Prostate gland (tissue), 2 donors: ENCODE results near the gene SLC25A13. TPM values are rescaled to one million over a fixed set of nuclear protein-coding genes. Genes with fewer than 3 reads are reported as not detected.

Experiments used
- DNase-seq: peaks from one replicate; pipeline ENCODE4 v3.0.0-alpha.2; 2019; ENCODE audit warnings: low spot score
- H3K27ac ChIP-seq, 2 donors: fragments of 200-600 bp; sonication (generic); 2 replicates each; pipeline ENCODE4 v1.5.1; 2017 to 2019
- H3K27me3 ChIP-seq: fragments of 200-600 bp; sonication (generic); replicated peaks from 2 replicates; pipeline ENCODE4 v1.5.1; 2019; ENCODE audit not compliant: insufficient read depth
- H3K36me3 ChIP-seq, 2 donors: fragments of 200-600 bp; sonication (generic); 1 replicate in 1 of 2; 2 replicates in 1 of 2; pipeline versions ENCODE4 v1.5.1 to v1.8.1; 2017 to 2019
- H3K4me1 ChIP-seq: fragments of 200-600 bp; sonication (generic); replicated peaks from 2 replicates; pipeline ENCODE4 v1.5.1; 2019
- H3K4me3 ChIP-seq, 2 donors: fragments of 200-600 bp; sonication (generic); 2 replicates each; pipeline ENCODE4 v1.5.1; 2017 to 2019
- H3K9me3 ChIP-seq: fragments of 200-600 bp; sonication (generic); 2 replicates; pipeline ENCODE4 v1.5.1; 2017
- CTCF ChIP-seq, 4 experiments: fragments of 200-600 bp in 2 of 4; fragments of 450-650 bp in 2 of 4; sonication (generic) in 2 of 4; IDR thresholded peaks; 1 replicate in 3 of 4; 2 replicates in 1 of 4; pipeline ENCODE4 v1.5.1; 2016 to 2019; ENCODE audit warnings: antibody characterized with exemption in 4 of 4, mild to moderate bottlenecking in 2 of 4, moderate library complexity in 2 of 4
- POLR2A ChIP-seq: fragments of 450-650 bp; IDR thresholded peaks from one replicate; pipeline ENCODE4 v1.6.1; 2016; ENCODE audit warnings: antibody characterized with exemption, mild to moderate bottlenecking
- POLR2AphosphoS5 ChIP-seq: sonication (generic); formaldehyde crosslinking; IDR thresholded peaks from one replicate; pipeline ENCODE4 v1.6.1; 2017; ENCODE audit warnings: antibody characterized with exemption
- WGBS: methylation state at CpG from one replicate; pipeline ENCODE4 v1.1.5; 2018; 5-methylcytosine and 5-hydroxymethylcytosine counted together
- intact Hi-C: fragments of 100-400 bp; cut with DNase I; formaldehyde crosslinking; loops from one replicate; pipeline ENCODE4 v1.14.2; 2022
- total RNA-seq, 2 donors: library from RNA; depleted of rRNA; stranded (reverse); fragments of >200 nt; gene quantifications; one replicate each; pipeline ENCODE4 v1.1.0, GENCODE V29; 2016

The SLC25A13 gene
- total RNA-seq, 2 donors from 2014 or later: 14.4 to 41.6 TPM

- intact Hi-C loops: loop anchor here (10.0 kb wide), 1 partner anchor 115 kb away; no protein-coding TSS in a partner anchor
- TF ChIP-seq POLR2A: no peak
- TF ChIP-seq POLR2AphosphoS5: no peak
- no peak for TF ChIP-seq CTCF (IDR thresholded peaks at IDR 0.05)
- H3K9me3 ChIP-seq: no peaks in the 10 kb centered on the region
- DNase-seq: no peak
- 100% methylated on average over 1 of the region's 1 CpG for WGBS
- no peaks in the 10 kb centered on the region for H3K4me1 ChIP-seq
- no peak overlapping the region for H3K4me3 ChIP-seq
- H3K36me3 ChIP-seq: no peaks in the 10 kb centered on the region
- H3K27ac ChIP-seq: no peak overlapping the region
- H3K27me3 ChIP-seq: no peaks in the 10 kb centered on the region
These were observed 122.5 kb downstream of the SLC25A13 start for GRCh38 chr7:96199421-96199820.

GRCh38 chr7:96198047-96198636, 123.8 kb downstream of the SLC25A13 start:
- H3K27me3 ChIP-seq: no peaks in the 10 kb centered on the region
- no peaks in the 10 kb centered on the region for H3K36me3 ChIP-seq
- DNase-seq: no peak
- no peak overlapping the region for H3K27ac ChIP-seq
- TF ChIP-seq CTCF (IDR thresholded peaks at IDR 0.05) (no peak), POLR2A (no peak), POLR2AphosphoS5 (no peak)
- WGBS: 66% methylated on average over 3 of the region's 3 CpGs
- intact Hi-C loops: loop anchor here (10.0 kb wide), 1 partner anchor 117 kb away; no protein-coding TSS in a partner anchor
- no peak overlapping the region for H3K4me3 ChIP-seq
- H3K4me1 ChIP-seq: no peaks in the 10 kb centered on the region
- H3K9me3 ChIP-seq: no peaks in the 10 kb centered on the region

- Histone ChIP-seq H3K4me3 (no peak overlapping the region), H3K9me3 (no peaks in the 10 kb centered on the region), H3K27ac (no peak overlapping the region), H3K27me3 (no peaks in the 10 kb centered on the region), H3K36me3 (no peaks in the 10 kb centered on the region), H3K4me1 (no peaks in the 10 kb centered on the region)
- intact Hi-C loops: loop anchor here (10.0 kb wide), 1 partner anchor 118 kb away; no protein-coding TSS in a partner anchor
- no peak for TF ChIP-seq CTCF (IDR thresholded peaks at IDR 0.05)
- no peak for TF ChIP-seq POLR2A
- no peak for TF ChIP-seq POLR2AphosphoS5
- DNase-seq: no peak
- 92% methylated on average over 4 of the region's 4 CpGs for WGBS
These were observed 125.2 kb downstream of the SLC25A13 start for GRCh38 chr7:96196676-96197075.

- 62% methylated on average over 4 of the region's 4 CpGs for WGBS
- intact Hi-C loops: no loop called here
- Histone ChIP-seq H3K27me3 (no peaks in the 10 kb centered on the region), H3K4me3 (no peak overlapping the region), H3K36me3 (no peaks in the 10 kb centered on the region), H3K4me1 (no peaks in the 10 kb centered on the region), H3K9me3 (no peaks in the 10 kb centered on the region), H3K27ac (no peak overlapping the region)
- TF ChIP-seq POLR2A (no peak), CTCF (IDR thresholded peaks at IDR 0.05) (no peak), POLR2AphosphoS5 (no peak)
- no peak for DNase-seq
These were observed 132.6 kb downstream of the SLC25A13 start for GRCh38 chr7:96189129-96189820.

GRCh38 chr7:96188591-96188991, 133.3 kb downstream of the SLC25A13 start:
- DNase-seq: no peak
- Histone ChIP-seq H3K9me3 (no peaks in the 10 kb centered on the region), H3K4me1 (no peaks in the 10 kb centered on the region), H3K27me3 (no peaks in the 10 kb centered on the region), H3K4me3 (no peak overlapping the region), H3K27ac (no peak overlapping the region), H3K36me3 (no peaks in the 10 kb centered on the region)
- WGBS: 69% methylated on average over 8 of the region's 8 CpGs
- TF ChIP-seq POLR2AphosphoS5 (no peak), POLR2A (no peak), CTCF (IDR thresholded peaks at IDR 0.05) (no peak)
- intact Hi-C loops: no loop called here
